Brain microvascular endothelial cell (primary cell): Measurements from ENCODE around the gene PRX.
A peak's percentile ranks its signal among the peaks of the same experiment; 100 is the strongest.

Experiments
- DNase-seq: peaks from one replicate; pipeline ENCODE4 v3.0.0-alpha.2; 2020
- H3K27ac ChIP-seq: fragments of 250-450 bp; sonication (Bioruptor Pico); 2 replicates; pipeline ENCODE4 v1.5.1; 2020; ENCODE audit warnings: mild to moderate bottlenecking, moderate library complexity
- H3K27me3 ChIP-seq: fragments of 250-450 bp; sonication (Bioruptor Pico); replicated peaks from 2 replicates; pipeline ENCODE4 v1.5.1; 2020; ENCODE audit warnings: mild to moderate bottlenecking
- H3K36me3 ChIP-seq: fragments of 250-450 bp; sonication (Bioruptor Pico); replicated peaks from 2 replicates; pipeline ENCODE4 v1.5.1; 2020; ENCODE audit warnings: mild to moderate bottlenecking
- H3K4me3 ChIP-seq: 2 replicates; pipeline ENCODE4 v1.5.1; 2011; ENCODE audit warnings: low read depth, mild to moderate bottlenecking, control low read depth, low read length, moderate library complexity
- in situ Hi-C: cut with HindIII; loops from 2 replicates; pipeline ENCODE4 v1.10.0; 2017; ENCODE audit warnings: low sequenced_read_pairs, low pct_ligation_motif_present
- TF ChIP-seq, protein P1 (sequence below): IDR thresholded peaks from 2 replicates; pipeline ENCODE4 v1.5.1; 2011; ENCODE audit warnings: low read depth, mild to moderate bottlenecking, moderate library complexity, low read length, control low read depth, inconsistent platforms; ENCODE audit errors: missing control alignments

The PRX gene

DNA sequence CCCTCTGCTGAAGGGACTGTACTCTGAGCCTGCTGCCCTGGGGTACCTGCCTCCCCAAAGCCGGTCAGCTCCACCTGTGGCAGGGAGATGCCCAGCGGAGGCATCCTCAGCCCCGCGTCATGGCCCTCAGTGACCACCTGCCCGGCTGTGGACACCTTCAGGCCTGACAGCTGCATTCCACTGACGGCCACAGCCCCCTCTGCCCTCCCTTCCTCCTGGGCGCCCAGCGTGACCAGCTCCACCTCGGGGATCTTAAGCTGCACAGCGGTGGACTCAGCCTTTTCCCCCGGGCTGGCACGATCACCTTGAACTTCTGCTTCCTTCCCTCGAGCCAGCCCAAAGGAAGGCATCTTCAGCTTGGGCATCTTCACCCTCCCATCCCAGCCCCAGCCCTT is 18.4 kb downstream of the PRX start:
- in situ Hi-C loops, result no loop called here
- TF ChIP-seq, protein P1, sequence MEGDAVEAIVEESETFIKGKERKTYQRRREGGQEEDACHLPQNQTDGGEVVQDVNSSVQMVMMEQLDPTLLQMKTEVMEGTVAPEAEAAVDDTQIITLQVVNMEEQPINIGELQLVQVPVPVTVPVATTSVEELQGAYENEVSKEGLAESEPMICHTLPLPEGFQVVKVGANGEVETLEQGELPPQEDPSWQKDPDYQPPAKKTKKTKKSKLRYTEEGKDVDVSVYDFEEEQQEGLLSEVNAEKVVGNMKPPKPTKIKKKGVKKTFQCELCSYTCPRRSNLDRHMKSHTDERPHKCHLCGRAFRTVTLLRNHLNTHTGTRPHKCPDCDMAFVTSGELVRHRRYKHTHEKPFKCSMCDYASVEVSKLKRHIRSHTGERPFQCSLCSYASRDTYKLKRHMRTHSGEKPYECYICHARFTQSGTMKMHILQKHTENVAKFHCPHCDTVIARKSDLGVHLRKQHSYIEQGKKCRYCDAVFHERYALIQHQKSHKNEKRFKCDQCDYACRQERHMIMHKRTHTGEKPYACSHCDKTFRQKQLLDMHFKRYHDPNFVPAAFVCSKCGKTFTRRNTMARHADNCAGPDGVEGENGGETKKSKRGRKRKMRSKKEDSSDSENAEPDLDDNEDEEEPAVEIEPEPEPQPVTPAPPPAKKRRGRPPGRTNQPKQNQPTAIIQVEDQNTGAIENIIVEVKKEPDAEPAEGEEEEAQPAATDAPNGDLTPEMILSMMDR, result no peak

DNA sequence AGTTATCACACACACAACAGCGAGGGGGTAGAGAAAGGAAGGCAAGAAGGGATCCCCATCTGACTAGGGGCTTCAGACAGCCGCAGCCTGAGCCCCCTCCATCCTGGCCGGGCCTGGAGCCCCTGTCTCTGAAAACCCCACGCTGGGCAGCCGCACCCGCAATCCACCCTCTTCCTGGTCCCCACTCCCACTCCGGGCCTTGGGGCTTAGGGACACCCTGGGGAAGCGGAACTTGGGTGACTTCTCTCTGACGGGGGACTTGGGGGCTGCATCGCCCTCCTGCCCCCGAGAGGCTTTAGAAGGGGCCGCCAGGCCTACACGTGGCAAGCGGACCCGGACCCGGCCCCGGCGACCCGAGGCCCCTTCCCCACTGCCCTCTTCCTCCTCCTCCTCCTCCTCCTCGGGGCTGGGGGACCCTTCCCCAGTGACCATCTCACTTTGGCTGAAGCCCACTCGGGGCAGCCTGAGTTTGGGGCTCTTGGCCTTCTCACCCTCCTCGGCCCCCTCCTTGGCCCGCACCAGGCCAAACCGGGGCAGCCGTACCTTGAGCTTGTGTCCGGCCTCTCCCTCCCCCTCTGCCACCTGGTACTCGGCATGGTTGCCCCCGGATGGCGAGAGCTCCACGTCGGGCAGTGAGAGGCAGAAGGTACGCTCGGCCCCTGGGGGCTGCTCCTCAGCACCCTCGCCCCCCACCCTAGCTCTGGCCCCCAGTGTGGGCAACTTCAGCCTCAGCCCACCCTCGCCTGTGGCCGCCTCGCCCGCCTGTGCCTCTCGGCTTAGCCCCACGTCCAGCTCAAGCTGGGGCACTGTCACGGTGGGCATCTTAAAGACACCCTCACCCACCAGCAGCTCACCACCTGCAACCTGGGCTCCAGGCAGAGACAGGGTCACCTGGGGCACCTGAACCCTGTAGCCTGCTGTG is 19.0 kb downstream of the PRX start:
- Histone ChIP-seq H3K36me3 (no peaks in the 10 kb centered on the region), H3K27ac (no peak overlapping the region), H3K4me3 (no peak overlapping the region), H3K27me3 (no peaks in the 10 kb centered on the region)
- in situ Hi-C loops, result no loop called here
- DNase-seq, result no peak
- TF ChIP-seq, protein P1, result no peak

More for the DNA sequence above, 18.4 kb downstream of the PRX start:
- H3K27ac ChIP-seq, result no peak overlapping the region
- no peak overlapping the region for H3K4me3 ChIP-seq
- no peaks in the 10 kb centered on the region for H3K36me3 ChIP-seq
- no peak for DNase-seq
- H3K27me3 ChIP-seq, result no peaks in the 10 kb centered on the region

DNA sequence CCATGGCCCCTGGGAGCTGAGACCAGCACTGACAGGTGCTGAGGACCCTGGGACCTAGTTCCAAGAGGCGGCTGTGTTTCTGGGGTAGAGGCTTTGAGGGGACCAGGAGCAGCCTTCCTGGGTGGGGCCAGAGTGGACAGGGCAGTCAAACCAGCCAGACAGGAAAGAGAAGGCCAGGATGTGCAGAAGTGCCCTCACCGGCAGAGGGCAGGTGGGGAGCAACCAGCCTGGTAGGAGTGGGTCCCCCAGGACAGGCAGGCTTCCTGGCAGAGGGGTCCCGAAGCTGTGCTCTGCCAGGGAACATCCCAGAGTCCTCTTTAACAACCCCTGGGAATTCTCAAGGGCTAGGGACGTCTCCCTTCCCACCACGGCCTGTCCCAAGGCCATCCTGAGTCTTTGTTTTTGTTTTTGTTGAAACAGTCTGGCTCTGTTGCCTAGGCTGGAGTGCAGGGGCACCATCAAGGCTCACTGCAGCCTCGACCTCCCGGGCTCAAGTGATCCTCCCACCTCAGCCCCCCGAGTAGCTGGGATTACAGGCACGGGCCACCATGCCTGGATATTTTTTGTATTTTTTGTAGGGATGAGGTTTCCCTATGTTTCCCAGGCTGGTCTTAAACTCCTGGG is 20.2 kb downstream of the PRX start:
- Histone ChIP-seq H3K4me3 (no peak overlapping the region), H3K27me3 (no peaks in the 10 kb centered on the region), H3K27ac (no peak overlapping the region), H3K36me3 (no peaks in the 10 kb centered on the region)
- in situ Hi-C loops, result no loop called here
- TF ChIP-seq, protein P1, result peak; percentile 50
- DNase-seq, result no peak

DNA sequence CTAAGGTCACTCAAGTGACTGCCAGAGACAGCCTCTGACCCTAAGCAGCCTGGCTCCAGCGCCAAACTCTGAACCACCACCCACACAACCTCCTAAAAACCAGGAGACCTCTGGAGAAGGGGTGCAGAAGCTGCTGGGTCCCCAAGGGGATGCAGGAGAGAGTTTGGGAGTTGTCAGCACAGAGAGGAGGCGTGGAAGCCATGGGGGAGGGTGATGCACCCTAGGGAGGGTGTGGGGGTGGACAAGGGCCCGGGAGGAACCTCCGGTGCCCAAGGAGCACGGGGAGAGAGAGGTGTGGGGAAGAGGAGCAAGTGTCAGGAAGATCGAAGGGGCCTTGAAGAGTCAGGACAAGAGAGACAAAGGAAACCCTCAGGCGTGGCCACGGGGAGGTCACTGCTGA is 21.1 kb downstream of the PRX start:
- TF ChIP-seq, protein P1, result no peak
- Histone ChIP-seq H3K27me3 (no peaks in the 10 kb centered on the region), H3K27ac (no peak overlapping the region), H3K36me3 (no peaks in the 10 kb centered on the region), H3K4me3 (no peak overlapping the region)
- DNase-seq, result no peak
- in situ Hi-C loops, result no loop called here

DNA sequence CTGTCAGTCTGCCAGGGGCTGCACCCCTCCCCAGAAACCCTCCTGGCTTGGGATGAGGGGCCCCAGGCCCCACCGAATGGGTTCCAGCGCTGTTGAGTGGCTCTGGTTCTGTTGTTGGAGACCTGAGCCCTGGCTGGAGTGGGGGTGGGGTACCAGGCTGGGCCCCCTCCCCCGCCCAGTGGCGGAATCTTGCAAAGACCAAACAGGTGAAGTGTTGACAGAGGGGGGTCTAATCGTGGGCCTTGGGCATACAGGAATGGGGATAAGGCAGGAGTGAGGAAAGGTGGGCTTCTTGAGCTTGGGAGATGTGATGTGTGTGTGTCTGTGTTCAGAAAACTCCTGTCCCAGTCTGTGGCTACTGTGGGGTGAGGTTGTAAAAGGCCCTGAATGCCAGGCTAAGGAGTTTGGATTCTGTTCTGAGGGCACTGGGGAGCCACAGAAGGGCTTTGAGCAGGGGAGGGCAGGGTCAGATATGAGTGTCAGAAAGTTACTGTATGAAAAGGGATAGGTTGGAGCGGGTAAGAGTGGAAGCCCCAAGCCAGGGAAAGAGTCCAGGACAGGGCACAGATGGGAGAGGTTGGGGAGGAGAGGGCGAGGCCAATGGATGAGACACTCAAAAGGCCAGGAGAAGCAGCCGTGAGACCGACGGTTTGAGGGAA is 23.0 kb downstream of the PRX start, which contains the start of gene HIPK4:
Gene HIPK4 (minus strand): TSS at position 98 of the 659 bp plus-strand sequence. CDS start 279 bp downstream, outside the sequence.
- in situ Hi-C loops, result no loop called here
- Histone ChIP-seq H3K36me3 (no peaks in the 10 kb centered on the region), H3K4me3 (no peak within 1 kb of the TSS), H3K27me3 (no peaks in the 10 kb centered on the region), H3K27ac (no peak within 1 kb of the TSS)
- TF ChIP-seq, protein P1, result no peak
- no peak for DNase-seq
